DMS53 treated with DMSO at 0.1 percent for 48 hours (cell line): ENCODE results near the gene BPIFB4.
"Not testable (repeated sequence)": the region's sequence is repeated elsewhere in the genome, so short reads cannot be mapped to it uniquely, and the experiment has no call there.

ENCODE experiments used
- DNase-seq: peaks from one replicate; lab custom pipeline; 2025; ENCODE audit not compliant: unreplicated experiment; lab: John Stamatoyannopoulos, UW

The BPIFB4 gene

GRCh38 chr20:33084722-33085121 lies 5.3 kb downstream of the BPIFB4 start:
- no peak for DNase-seq

GRCh38 chr20:33086052-33086722 lies 6.7 kb downstream of the BPIFB4 start:
- no peak for DNase-seq

GRCh38 chr20:33091147-33091546 lies 11.7 kb downstream of the BPIFB4 start:
- no peak for DNase-seq

DNA sequence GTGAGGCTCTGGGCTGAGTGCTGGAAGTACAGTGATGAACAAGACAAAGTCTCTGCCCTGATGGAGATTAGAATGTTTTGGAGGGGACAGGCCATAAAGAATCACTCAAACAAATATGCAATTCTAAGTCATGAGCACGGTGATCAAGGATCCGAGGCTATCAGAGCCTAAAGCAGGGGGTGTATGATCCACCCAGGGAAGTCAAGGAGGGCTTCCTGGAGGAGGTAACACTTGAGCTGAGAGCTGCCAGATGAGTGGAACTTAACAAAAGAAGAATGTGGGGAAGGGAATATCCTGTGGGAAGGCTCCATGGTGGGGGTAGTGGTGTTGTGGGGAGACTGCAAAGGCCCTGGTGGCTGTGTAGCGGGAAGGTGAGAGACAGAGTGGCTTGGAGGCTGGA lies 12.2 kb downstream of the BPIFB4 start:
- no peak for DNase-seq

GRCh38 chr20:33092361-33092760 lies 12.9 kb downstream of the BPIFB4 start:
- DNase-seq = no peak

DNA sequence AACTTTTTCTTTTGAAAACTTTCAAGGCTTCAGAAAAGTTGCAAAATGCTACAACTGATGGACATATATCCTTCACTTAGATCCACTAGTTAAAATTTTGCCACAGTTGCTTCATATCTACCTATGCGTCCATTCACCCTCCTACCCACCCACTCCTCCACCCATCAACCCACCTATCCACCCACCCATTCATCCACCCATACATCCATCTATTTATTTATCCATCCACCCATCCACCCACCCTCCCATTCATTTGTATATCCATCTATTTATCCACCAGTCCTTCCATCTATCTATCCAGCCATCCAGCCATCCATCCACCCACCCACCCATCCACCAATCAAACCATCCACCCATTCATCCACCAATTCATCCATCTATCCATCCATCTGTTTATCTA lies 13.6 kb downstream of the BPIFB4 start:
- DNase-seq = no peak

- no peak for DNase-seq
Measured at GRCh38 chr20:33093582-33093981, 14.1 kb downstream of the BPIFB4 start.

DNA sequence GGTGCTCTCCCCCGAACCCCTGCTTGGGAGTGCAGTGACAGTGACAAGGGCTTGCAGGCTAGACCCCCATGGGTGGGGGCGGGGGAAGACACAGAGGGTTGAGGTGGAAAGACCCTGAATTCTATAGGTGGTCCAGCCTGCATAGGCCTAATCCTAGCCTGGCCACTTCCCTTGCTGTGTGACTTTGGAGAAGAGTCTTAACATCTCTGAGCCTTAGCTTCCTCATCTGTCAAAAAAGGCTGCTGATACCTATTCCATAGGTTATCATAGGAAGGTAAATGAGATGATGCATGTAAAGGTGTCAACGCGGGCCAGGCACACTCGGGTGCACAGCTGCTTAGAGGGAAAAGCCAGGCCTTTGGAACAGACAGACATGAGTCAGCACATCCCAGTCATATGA lies 15.8 kb downstream of the BPIFB4 start:
- DNase-seq = no peak

DNA sequence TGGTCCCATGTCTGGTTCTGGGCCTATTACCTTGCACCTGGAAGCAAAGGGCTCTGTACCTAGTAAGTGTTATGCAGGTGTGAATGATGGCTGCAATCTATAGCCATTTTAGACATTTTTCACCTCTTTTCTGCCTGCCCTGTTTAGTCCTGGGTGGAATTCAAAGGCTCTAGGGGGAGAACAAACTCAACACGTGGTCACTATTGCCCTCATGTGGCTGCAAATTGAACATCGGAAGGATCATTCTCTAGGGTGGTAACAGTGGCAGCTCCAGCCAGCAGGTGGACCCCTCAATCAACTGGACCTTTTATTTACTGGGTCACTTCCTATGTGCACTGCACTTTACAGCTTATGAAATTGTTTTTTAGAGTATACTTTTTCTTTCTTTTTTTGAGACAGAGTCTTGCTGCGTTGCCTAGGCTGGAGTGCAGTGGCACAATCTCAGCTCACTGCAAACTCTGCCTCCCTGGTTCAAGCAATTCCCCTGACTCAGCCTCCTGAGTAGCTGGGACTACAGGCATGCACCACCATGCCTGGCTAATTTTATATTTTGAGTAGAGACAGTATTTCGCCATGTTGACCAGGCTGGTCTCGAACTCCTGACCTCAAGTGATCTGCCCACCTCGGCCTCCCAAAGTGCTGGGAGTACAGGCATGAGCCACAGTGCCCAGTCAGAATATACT lies 16.6 kb downstream of the BPIFB4 start:
- peak; percentile 5 for DNase-seq

DNA sequence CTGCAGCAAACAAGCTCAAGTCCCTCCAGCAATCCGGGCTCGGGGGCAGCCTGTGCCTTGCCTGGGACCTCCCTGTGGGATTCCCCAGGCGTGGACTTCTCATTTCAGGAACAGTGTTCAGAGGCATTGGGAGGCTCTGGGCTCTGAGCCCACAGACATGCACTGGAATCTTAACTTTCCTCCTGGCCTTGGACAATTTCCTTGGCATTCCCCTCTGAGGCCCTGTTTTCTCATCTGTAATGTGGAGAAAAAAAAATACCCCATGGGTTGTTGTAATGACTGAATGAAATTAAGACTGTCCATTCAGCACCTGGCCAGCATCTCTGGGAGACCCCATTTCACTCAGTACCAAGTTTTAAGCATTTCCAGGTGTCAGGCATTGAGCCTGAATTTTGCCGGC lies 17.6 kb downstream of the BPIFB4 start:
- no peak for DNase-seq

DNA sequence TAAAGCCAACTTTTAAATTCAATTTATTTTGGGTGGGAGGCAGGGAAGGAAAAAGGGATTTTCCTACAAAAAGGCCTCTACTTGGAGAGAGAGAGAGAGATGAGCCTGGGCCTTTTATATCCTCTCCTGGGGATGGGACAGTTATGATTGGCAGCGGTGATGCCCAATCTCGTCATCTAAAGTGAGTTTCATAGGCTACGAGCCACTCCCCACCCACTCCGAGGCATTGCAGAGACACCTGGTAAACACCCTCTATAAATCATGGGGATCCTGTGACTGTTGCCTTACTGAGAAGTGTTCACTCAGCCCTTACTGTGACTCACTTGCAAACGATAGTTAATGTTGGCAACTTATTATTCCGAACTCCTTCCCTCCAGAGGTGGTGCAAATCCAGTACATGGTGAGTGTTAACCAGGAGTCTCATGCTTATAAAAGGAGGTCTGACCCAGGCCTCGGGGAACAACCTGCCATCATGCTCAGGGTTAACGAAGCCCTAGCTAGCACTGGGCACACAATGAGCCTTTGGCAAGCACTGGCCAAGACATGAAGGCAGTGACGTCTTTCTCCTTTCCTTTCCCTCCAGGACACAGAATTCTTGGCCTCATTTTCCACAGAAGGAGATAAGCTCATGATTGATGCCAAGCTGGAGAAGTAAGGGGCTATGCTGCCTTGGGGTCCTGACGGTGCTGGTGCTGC lies 20.5 kb downstream of the BPIFB4 start:
- DNase-seq = no peak

GRCh38 chr20:33103556-33103955 lies 24.1 kb downstream of the BPIFB4 start:
- no peak for DNase-seq

GRCh38 chr20:33104336-33104735 lies 24.9 kb downstream of the BPIFB4 start:
- no peak for DNase-seq

DNA sequence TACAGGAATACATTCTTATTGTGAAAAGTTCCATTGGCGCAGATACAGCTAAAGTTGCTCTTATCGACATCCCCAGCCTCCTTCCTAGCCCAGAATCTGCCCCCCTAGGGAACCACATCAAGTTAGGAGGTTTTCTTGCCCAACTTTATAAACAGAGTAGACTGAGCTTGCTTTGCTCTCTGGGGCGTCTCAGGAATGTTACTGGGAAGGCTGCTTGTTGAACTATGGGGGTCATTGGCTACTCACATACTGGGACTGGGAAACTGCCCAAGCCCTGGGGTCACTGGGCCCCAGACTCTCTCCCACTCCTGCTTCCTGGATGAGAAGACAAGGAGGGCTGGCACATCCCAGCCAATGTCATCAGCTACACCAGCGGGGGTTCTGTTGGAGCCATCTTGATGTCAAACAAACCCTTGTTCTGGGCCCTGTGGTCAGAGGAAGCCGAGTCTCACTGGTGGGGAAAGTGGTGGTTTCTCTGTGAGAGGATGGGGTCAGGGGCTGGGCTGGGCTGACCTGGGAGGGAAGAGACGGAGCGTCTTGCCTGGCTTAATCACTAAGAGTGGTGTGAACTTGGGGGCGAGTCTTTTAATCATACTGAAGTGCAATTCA lies 26.0 kb downstream of the BPIFB4 start:
- DNase-seq = no peak

- DNase-seq = not testable (repeated sequence)
Measured at GRCh38 chr20:33106058-33106620, 26.7 kb downstream of the BPIFB4 start.

GRCh38 chr20:33108661-33109060 lies 29.2 kb downstream of the BPIFB4 start:
- no peak for DNase-seq

GRCh38 chr20:33110147-33110825 lies 30.8 kb downstream of the BPIFB4 start:
- DNase-seq = no peak

DNA sequence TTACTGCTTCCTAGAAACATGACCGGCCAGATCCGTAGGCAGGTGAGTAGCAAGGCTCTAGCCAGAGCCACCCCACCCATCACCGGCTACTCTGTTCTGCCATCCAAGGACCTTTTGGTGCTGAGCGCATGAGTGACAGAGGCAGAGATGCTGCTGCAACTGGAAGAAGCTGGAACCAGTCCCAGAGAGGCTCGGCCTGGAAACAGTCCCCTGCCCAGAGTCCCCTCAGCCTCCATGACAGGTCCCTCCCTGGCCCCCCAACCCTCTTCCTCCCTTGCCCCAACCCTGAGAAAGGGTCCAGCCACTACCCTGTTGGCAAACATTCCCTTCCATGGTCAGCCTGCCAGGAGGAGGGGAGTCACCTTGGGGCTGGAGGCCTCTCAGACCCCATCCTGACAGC lies 31.9 kb downstream of the BPIFB4 start:
- no peak for DNase-seq

- no peak for DNase-seq
Measured at GRCh38 chr20:33112547-33113386, 33.3 kb downstream of the BPIFB4 start.

DNA sequence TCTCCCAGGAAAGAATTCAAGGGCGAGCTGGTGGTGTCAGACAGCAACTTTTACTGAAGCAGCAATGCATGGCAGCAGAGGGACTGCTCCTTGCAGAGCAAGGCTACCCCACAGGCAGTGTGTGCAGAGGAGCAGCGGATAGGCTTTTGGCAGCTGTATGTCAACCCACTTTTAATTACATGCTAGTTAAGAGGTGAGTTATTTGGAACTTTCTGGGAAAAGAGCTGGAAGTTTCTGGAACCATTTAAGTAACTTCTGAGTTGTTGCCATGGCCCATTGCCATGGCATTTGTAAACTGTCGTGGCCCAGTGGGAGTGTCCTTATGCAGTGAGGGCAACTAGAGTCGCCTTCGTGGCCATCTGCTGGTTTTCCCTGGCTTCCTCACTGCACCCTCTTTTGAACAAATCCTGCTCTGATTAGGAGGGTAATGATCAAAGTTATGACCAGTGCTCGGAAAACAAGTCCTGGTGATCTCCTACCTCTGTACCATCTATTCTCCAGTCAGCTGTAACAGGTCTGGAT lies 34.0 kb downstream of the BPIFB4 start:
- DNase-seq = no peak
